ENCODE data around the gene TTBK1. TPM values are rescaled to one million over a fixed set of nuclear protein-coding genes. Genes with fewer than 3 reads are reported as not detected.

TTBK1 gene
- total and polyA plus RNA-seq, 2 donors (not counting 1 experiment from before 2014, with no cell fraction given): under 0.01 TPM; not detected in 1

DNA sequence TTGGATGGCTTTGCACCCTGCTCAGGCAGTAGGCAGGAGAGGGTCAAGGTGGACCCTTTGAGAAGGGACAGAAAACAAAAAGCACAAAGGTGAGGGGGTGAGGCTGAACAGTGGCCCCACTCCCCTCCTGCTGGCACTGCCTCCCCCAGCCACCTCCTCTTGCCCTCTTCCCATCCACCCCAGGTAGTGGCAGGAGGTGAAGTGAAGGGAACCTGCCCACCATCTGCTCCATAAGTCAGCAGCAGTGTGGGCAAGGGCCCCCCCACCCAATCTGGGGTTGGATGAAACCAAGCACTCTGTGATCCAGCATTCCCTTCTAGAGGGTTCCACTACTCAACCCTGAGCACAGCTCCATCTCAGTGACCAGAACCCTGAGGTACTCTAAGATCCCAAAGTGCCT lies 28.7 kb downstream of the TTBK1 start:
- peaks cover 53% of the 10 kb centered on the region for H3K27me3 ChIP-seq (ENCODE audit: control insufficient read depth, insufficient read depth, low read length)
- H3K4me3 ChIP-seq (replicated peaks in 1 of 4; ENCODE audit: control extremely low read depth in 1 of 4, insufficient read depth in 1 of 4, low read depth in 3 of 4, low read length in 4 of 4): no peak overlapping the region
- no peaks in the 10 kb centered on the region for H4K20me1 ChIP-seq (ENCODE audit: control insufficient read depth, extremely low read depth, insufficient read depth, low read length)
- DNase-seq (ENCODE audit: low read depth in 2 of 2): no peak
- no peaks in the 10 kb centered on the region for H3K36me3 ChIP-seq (ENCODE audit: control insufficient read depth, insufficient read depth, low read length)
- no peaks in the 10 kb centered on the region for H3K79me2 ChIP-seq (ENCODE audit: control insufficient read depth, insufficient read depth, low read length)
- no peak overlapping the region for H3K27ac ChIP-seq (ENCODE audit: insufficient read depth, low read length)
- H3K9me3 ChIP-seq (ENCODE audit: control insufficient read depth, insufficient read depth, low read depth, low read length): no peaks in the 10 kb centered on the region
- TF ChIP-seq, protein P1, sequence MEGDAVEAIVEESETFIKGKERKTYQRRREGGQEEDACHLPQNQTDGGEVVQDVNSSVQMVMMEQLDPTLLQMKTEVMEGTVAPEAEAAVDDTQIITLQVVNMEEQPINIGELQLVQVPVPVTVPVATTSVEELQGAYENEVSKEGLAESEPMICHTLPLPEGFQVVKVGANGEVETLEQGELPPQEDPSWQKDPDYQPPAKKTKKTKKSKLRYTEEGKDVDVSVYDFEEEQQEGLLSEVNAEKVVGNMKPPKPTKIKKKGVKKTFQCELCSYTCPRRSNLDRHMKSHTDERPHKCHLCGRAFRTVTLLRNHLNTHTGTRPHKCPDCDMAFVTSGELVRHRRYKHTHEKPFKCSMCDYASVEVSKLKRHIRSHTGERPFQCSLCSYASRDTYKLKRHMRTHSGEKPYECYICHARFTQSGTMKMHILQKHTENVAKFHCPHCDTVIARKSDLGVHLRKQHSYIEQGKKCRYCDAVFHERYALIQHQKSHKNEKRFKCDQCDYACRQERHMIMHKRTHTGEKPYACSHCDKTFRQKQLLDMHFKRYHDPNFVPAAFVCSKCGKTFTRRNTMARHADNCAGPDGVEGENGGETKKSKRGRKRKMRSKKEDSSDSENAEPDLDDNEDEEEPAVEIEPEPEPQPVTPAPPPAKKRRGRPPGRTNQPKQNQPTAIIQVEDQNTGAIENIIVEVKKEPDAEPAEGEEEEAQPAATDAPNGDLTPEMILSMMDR (conservative IDR thresholded peaks at IDR 0.05 in 1 of 2, IDR thresholded peaks at IDR 0.05 in 1 of 2; ENCODE audit: low read depth in 1 of 2, low read length in 2 of 2): no peak
- no peak for TF ChIP-seq EZH2 (IDR thresholded peaks at IDR 0.05; ENCODE audit: low read length, missing control alignments)
- H3K4me1 ChIP-seq (ENCODE audit: control insufficient read depth, extremely low read depth, insufficient read depth, low read length): peaks cover 3% of the 10 kb centered on the region
- H2AFZ ChIP-seq (ENCODE audit: low read length): no peak overlapping the region
- no peak overlapping the region for H3K4me2 ChIP-seq (ENCODE audit: extremely low read depth, insufficient read depth, low read length)
- no peak overlapping the region for H3K9ac ChIP-seq (ENCODE audit: insufficient read depth, low read length)

DNA sequence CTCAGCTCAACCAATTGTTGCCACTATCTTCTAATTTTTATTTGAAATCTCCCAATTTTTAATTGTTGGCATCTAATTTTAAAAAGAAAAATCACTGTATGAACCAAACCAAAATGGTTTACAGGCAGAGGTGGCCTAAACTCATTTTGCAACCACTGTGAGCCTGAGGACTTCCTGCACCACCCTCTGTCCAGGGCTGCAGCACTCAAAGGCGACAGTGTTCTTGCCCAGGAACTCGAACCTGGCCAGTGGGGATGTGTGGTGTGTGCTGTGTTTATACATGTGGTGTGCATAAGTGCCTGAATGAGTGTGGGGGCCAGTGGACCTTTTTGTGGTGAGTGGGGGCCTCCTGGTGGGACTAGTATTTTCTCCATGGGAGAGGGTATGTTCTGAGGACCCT lies 30.4 kb downstream of the TTBK1 start:
- H3K9me3 ChIP-seq (ENCODE audit: control insufficient read depth, insufficient read depth, low read depth, low read length): no peaks in the 10 kb centered on the region
- TF ChIP-seq, protein P1 (conservative IDR thresholded peaks at IDR 0.05 in 1 of 2, IDR thresholded peaks at IDR 0.05 in 1 of 2; ENCODE audit: low read depth in 1 of 2, low read length in 2 of 2): no peak
- no peak for TF ChIP-seq EZH2 (IDR thresholded peaks at IDR 0.05; ENCODE audit: low read length, missing control alignments)
- no peak overlapping the region for H3K9ac ChIP-seq (ENCODE audit: insufficient read depth, low read length)
- H3K27ac ChIP-seq (ENCODE audit: insufficient read depth, low read length): no peak overlapping the region
- peaks cover 3% of the 10 kb centered on the region for H3K4me1 ChIP-seq (ENCODE audit: control insufficient read depth, extremely low read depth, insufficient read depth, low read length)
- no peak overlapping the region for H3K4me2 ChIP-seq (ENCODE audit: extremely low read depth, insufficient read depth, low read length)
- H3K27me3 ChIP-seq (ENCODE audit: control insufficient read depth, insufficient read depth, low read length): peaks cover 41% of the 10 kb centered on the region
- H3K79me2 ChIP-seq (ENCODE audit: control insufficient read depth, insufficient read depth, low read length): no peaks in the 10 kb centered on the region
- no peak overlapping the region for H2AFZ ChIP-seq (ENCODE audit: low read length)
- no peaks in the 10 kb centered on the region for H4K20me1 ChIP-seq (ENCODE audit: control insufficient read depth, extremely low read depth, insufficient read depth, low read length)
- H3K36me3 ChIP-seq (ENCODE audit: control insufficient read depth, insufficient read depth, low read length): no peaks in the 10 kb centered on the region
- H3K4me3 ChIP-seq (replicated peaks in 1 of 4; ENCODE audit: control extremely low read depth in 1 of 4, insufficient read depth in 1 of 4, low read depth in 3 of 4, low read length in 4 of 4): no peak overlapping the region
- no peak for DNase-seq (ENCODE audit: low read depth in 2 of 2)

DNA sequence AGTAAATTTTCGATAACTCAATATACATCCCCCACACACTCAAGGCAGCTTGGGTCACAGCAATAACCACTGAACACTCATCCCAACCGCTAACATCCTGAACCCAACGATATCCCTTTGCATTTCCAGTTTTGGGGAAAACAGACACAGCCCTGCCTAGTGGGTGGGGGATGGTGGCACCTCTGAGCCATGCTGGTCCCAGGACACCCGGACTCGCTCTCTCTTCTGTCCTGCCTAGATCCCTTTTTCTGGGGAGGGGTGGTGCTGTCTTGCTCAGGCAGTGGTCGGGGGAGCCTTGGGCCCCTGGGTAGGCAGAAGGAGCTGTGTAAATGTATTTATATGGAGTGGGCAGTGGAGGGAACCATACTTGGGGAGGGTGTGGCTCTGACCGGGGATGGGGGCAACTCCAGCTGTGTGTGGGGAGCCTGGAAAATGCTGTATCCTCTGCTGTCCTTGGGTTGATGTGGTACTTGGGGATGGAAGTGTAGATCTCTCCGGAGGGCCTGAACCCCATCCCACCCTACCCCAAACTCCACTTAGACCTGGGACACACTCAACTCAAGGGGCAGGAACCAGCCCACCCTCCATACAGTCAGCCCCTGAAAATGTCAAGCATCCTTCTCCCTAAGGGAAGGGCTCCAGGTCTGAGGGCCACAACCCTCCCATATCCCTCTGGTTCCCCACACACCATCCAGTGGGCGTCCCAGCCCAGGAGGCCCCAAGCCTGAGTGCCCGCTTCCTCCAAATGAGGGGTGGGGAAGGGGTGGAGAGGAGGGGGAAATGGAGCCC lies 31.0 kb downstream of the TTBK1 start:
- H3K9me3 ChIP-seq (ENCODE audit: control insufficient read depth, insufficient read depth, low read depth, low read length): no peaks in the 10 kb centered on the region

More for the DNA sequence above, 31.0 kb downstream of the TTBK1 start:
- Histone ChIP-seq H2AFZ (ENCODE audit: low read length) (no peak overlapping the region), H3K4me1 (ENCODE audit: control insufficient read depth, extremely low read depth, insufficient read depth, low read length) (peaks cover under 1% of the 10 kb centered on the region), H3K27ac (ENCODE audit: insufficient read depth, low read length) (no peak overlapping the region), H3K9ac (ENCODE audit: insufficient read depth, low read length) (no peak overlapping the region), H3K27me3 (ENCODE audit: control insufficient read depth, insufficient read depth, low read length) (peaks cover 35% of the 10 kb centered on the region), H4K20me1 (ENCODE audit: control insufficient read depth, extremely low read depth, insufficient read depth, low read length) (no peaks in the 10 kb centered on the region), H3K79me2 (ENCODE audit: control insufficient read depth, insufficient read depth, low read length) (no peaks in the 10 kb centered on the region), H3K4me2 (ENCODE audit: extremely low read depth, insufficient read depth, low read length) (no peak overlapping the region), H3K4me3 (replicated peaks in 1 of 4; ENCODE audit: control extremely low read depth in 1 of 4, insufficient read depth in 1 of 4, low read depth in 3 of 4, low read length in 4 of 4) (no peak overlapping the region), H3K36me3 (ENCODE audit: control insufficient read depth, insufficient read depth, low read length) (no peaks in the 10 kb centered on the region)
- no peak for DNase-seq (ENCODE audit: low read depth in 2 of 2)
- TF ChIP-seq EZH2 (IDR thresholded peaks at IDR 0.05; ENCODE audit: low read length, missing control alignments): peak; percentile 83
- TF ChIP-seq, protein P1 (conservative IDR thresholded peaks at IDR 0.05 in 1 of 2, IDR thresholded peaks at IDR 0.05 in 1 of 2; ENCODE audit: low read depth in 1 of 2, low read length in 2 of 2): no peak

All from fibroblast of lung (primary cell).